HepG2 (cell line): ENCODE results near the gene JPT2. TPM values are rescaled to one million over a fixed set of nuclear protein-coding genes. Genes with fewer than 3 reads are reported as not detected.

ENCODE experiments used
- ATAC-seq: fragments of 200-7000 bp; cut with Tn5 transposase; 3 replicates; pipeline ENCODE4 v1.9.1; 2020; ENCODE audit warnings: mild to moderate bottlenecking, moderate library complexity
- BruUV-seq: library from RNA; stranded (reverse); fragments of 400-500 nt; replicated peaks from 2 replicates; lab custom pipeline; 2021; lab: Mats Ljungman, UMichigan
- CTCF ChIA-PET: fragments of 300-600 bp; formaldehyde crosslinking; extraction: SDS; loops from one replicate; lab custom pipeline; 2021; ENCODE audit warnings: low total read pairs, inconsistent platforms, low intra/inter-chr PET ratio; lab: Yijun Ruan, JAX
- POLR2A ChIA-PET: fragments of 350-600 bp; sonication (Branson Sonifier 250); formaldehyde crosslinking; loops from one replicate; lab custom pipeline; 2020; ENCODE audit warnings: antibody characterized with exemption, inconsistent platforms; lab: Yijun Ruan, JAX
- DNase-seq: peaks from one replicate; pipeline ENCODE4 v3.0.0-alpha.2; 2015; ENCODE audit warnings: low spot score
- FAIRE-seq: peaks from 3 replicates; lab custom pipeline; 2011; peaks lifted over from hg19 to GRCh38; lab: Jason Lieb, UNC
- H2AFZ ChIP-seq: one replicate; pipeline ENCODE4 v1.6.1; 2011; ENCODE audit warnings: low read length, inconsistent platforms
- H3K27ac ChIP-seq: fragments of 300-600 bp; 3 replicates; pipeline ENCODE4 v1.8.0; 2011; ENCODE audit warnings: mixed run types, mild to moderate bottlenecking, mixed read lengths, low read length, inconsistent platforms; ENCODE audit not compliant: insufficient read depth; ENCODE audit errors: extremely low read length
- H3K27me3 ChIP-seq, 2 experiments: fragments of 200-600 bp in 1 of 2; 2 replicates in 1 of 2; 3 replicates in 1 of 2; pipeline versions ENCODE4 v1.6.0 to v1.8.0; 2011; ENCODE audit warnings: low read length in 2 of 2, mild to moderate bottlenecking in 2 of 2, moderate library complexity in 2 of 2, inconsistent platforms in 1 of 2; ENCODE audit not compliant: insufficient read depth in 2 of 2, control insufficient read depth in 1 of 2
- H3K36me3 ChIP-seq, 2 experiments: fragments of 200-600 bp in 1 of 2; replicated peaks in 1 of 2; 2 replicates in 1 of 2; 3 replicates in 1 of 2; pipeline versions ENCODE4 v1.5.1 to v1.8.0; 2011; ENCODE audit warnings: low read length in 2 of 2, inconsistent platforms in 1 of 2; ENCODE audit not compliant: insufficient read depth in 2 of 2, control insufficient read depth in 1 of 2
- H3K4me1 ChIP-seq: 2 replicates; pipeline ENCODE4 v1.5.1; 2012; ENCODE audit warnings: low read length, inconsistent platforms; ENCODE audit not compliant: insufficient read depth
- H3K4me2 ChIP-seq: 2 replicates; pipeline ENCODE4 v1.6.0; 2011; ENCODE audit warnings: low read depth, low read length, inconsistent platforms
- H3K4me3 ChIP-seq, 3 experiments: fragments of 200-600 bp in 1 of 3; sonication (generic), shearing (Covaris generic) in 1 of 3; replicated peaks in 1 of 3; 2 replicates each; pipeline ENCODE4 v1.5.1; 2011 to 2016; ENCODE audit warnings: low read length in 3 of 3, inconsistent platforms in 2 of 3, low read depth in 2 of 3, mild to moderate bottlenecking in 2 of 3, control low read depth in 1 of 3, mixed read lengths in 1 of 3; ENCODE audit not compliant: insufficient read depth in 1 of 3
- H3K79me2 ChIP-seq: one replicate; pipeline ENCODE4 v1.6.1; 2011; ENCODE audit warnings: low read length, inconsistent platforms; ENCODE audit not compliant: insufficient read depth
- H3K9ac ChIP-seq: 2 replicates; pipeline ENCODE4 v1.6.0; 2011; ENCODE audit warnings: mild to moderate bottlenecking, low read depth, low read length, inconsistent platforms; ENCODE audit not compliant: insufficient read depth
- H3K9me3 ChIP-seq: 2 replicates; pipeline ENCODE4 v1.5.1; 2012; ENCODE audit warnings: mild to moderate bottlenecking, low read length
- H4K20me1 ChIP-seq: 2 replicates; pipeline ENCODE4 v1.6.0; 2011; ENCODE audit warnings: inconsistent platforms, mild to moderate bottlenecking, low read length, moderate library complexity; ENCODE audit not compliant: insufficient read depth
- ATF1 ChIP-seq: IDR thresholded peaks from 2 replicates; pipeline ENCODE4 v1.6.1; 2016; ENCODE audit warnings: mild to moderate bottlenecking, control low read depth
- CBFB ChIP-seq: sonication (generic); formaldehyde crosslinking; IDR thresholded peaks from 2 replicates; pipeline ENCODE4 v1.4.0; 2020; ENCODE audit warnings: missing genetic modification reagents
- MEIS1 ChIP-seq: sonication (generic); formaldehyde crosslinking; IDR thresholded peaks from 2 replicates; pipeline ENCODE4 v1.9.0; 2021; ENCODE audit warnings: mild to moderate bottlenecking, missing genetic modification reagents, moderate library complexity, borderline replicate concordance
- MIER2 ChIP-seq: IDR thresholded peaks from 2 replicates; pipeline ENCODE4 v1.6.1; 2016; ENCODE audit warnings: missing biosample characterization, missing genetic modification reagents
- MIXL1 ChIP-seq: IDR thresholded peaks from 2 replicates; pipeline ENCODE4 v1.6.1; 2016
- NR2F1 ChIP-seq, 2 experiments: fragments of 450-650 bp in 1 of 2; formaldehyde crosslinking in 1 of 2; IDR thresholded peaks; 2 replicates each; pipeline versions ENCODE4 v1.5.0 to v1.6.1; 2016 to 2020; ENCODE audit warnings: mild to moderate bottlenecking in 1 of 2, missing compliant biosample characterization in 1 of 2, missing genetic modification reagents in 1 of 2, moderate library complexity in 1 of 2
- PPARG ChIP-seq: conservative IDR thresholded peaks from 2 replicates; pipeline ENCODE4 v1.6.1; 2016; ENCODE audit warnings: missing biosample characterization, missing genetic modification reagents
- PRMT3 ChIP-seq: sonication (generic); formaldehyde crosslinking; IDR thresholded peaks from 2 replicates; pipeline ENCODE4 v1.8.1; 2022; ENCODE audit warnings: low read depth, mild to moderate bottlenecking, moderate library complexity, missing genetic modification reagents, borderline replicate concordance
- STAT5B ChIP-seq: sonication (generic); formaldehyde crosslinking; IDR thresholded peaks from 2 replicates; pipeline ENCODE4 v1.4.0; 2020; ENCODE audit warnings: missing genetic modification reagents
- TEAD3 ChIP-seq: optimal IDR thresholded peaks from 2 replicates; pipeline ENCODE3; 2016; ENCODE audit warnings: borderline replicate concordance
- ZNF138 ChIP-seq: sonication (generic); formaldehyde crosslinking; IDR thresholded peaks from 2 replicates; pipeline ENCODE4 v1.5.0; 2020; ENCODE audit warnings: mild to moderate bottlenecking, low read depth, missing genetic modification reagents
- ZSCAN29 ChIP-seq: sonication (generic); formaldehyde crosslinking; conservative IDR thresholded peaks from 2 replicates; pipeline ENCODE4 v1.4.0; 2020; ENCODE audit warnings: mild to moderate bottlenecking, missing genetic modification reagents
- WGBS: methylation state at CpG from one replicate; pipeline ENCODE4 v1.1.6; 2017; ENCODE audit warnings: low lambda C conversion rate; 5-methylcytosine and 5-hydroxymethylcytosine counted together
- in situ Hi-C: cut with HindIII; loops from 2 replicates; pipeline ENCODE4 v1.10.0; 2017; ENCODE audit warnings: low pct_unique_long_range_greater_than_20kb; ENCODE audit not compliant: extremely low pct_ligation_motif_present
- intact Hi-C: fragments of 100-400 bp; cut with micrococcal nuclease; formaldehyde crosslinking; loops from one replicate; pipeline ENCODE4 v1.10.0; 2022; ENCODE audit not compliant: unreplicated experiment
- polyA plus RNA-seq, 8 experiments: library from polyadenylated mRNA; depleted of rRNA in 3 of 8; stranded (reverse) in 7 of 8; unstranded in 1 of 8; fragments of >200 nt; fragmentation: Illumina TruSeq in 4 of 8; extraction: Trizol in 4 of 8; gene quantifications; 2 replicates each; pipeline versions ENCODE4 v1.2.1 to v1.2.3, GENCODE V29; 2011 to 2016; ENCODE audit warnings: low read depth in 4 of 8, missing spikeins in 1 of 8, mixed read lengths in 1 of 8; ENCODE audit not compliant: insufficient read depth in 1 of 8
- total RNA-seq, 5 experiments: library from RNA; depleted of rRNA; stranded (reverse); fragments of >200 nt; fragmentation: Illumina TruSeq; extraction: Trizol; gene quantifications; 2 replicates each; pipeline ENCODE4 v1.2.3, GENCODE V29; 2016; ENCODE audit warnings: low read depth in 1 of 5
- TF ChIP-seq, protein P1 (sequence below): sonication (generic); formaldehyde crosslinking; IDR thresholded peaks from 2 replicates; pipeline ENCODE4 v1.5.0; 2020; ENCODE audit warnings: missing genetic modification reagents, mild to moderate bottlenecking, borderline replicate concordance
- TF ChIP-seq, protein P2 (sequence below): sonication (generic); formaldehyde crosslinking; IDR thresholded peaks from 2 replicates; pipeline ENCODE4; 2020; ENCODE audit warnings: missing genetic modification reagents, mild to moderate bottlenecking, borderline replicate concordance
- TF ChIP-seq, protein P3 (sequence below): sonication (generic); formaldehyde crosslinking; IDR thresholded peaks from 2 replicates; pipeline ENCODE4 v1.8.1; 2023; ENCODE audit warnings: missing genetic modification reagents, mild to moderate bottlenecking, borderline replicate concordance
- TF ChIP-seq, protein P4 (sequence below): sonication (generic); formaldehyde crosslinking; IDR thresholded peaks from 2 replicates; pipeline ENCODE4 v1.5.1; 2020; ENCODE audit warnings: mild to moderate bottlenecking, moderate library complexity, missing genetic modification reagents
- TF ChIP-seq, protein P5 (sequence below): sonication (generic); formaldehyde crosslinking; IDR thresholded peaks from 2 replicates; pipeline ENCODE4 v1.4.0; 2020; ENCODE audit warnings: mild to moderate bottlenecking, missing genetic modification reagents

The JPT2 gene
- total and polyA plus RNA-seq, 2 of the 13 experiments (the other 11 are each of a cell fraction or from before 2014, with no cell fraction given) = 53.5 to 89.4 TPM

DNA sequence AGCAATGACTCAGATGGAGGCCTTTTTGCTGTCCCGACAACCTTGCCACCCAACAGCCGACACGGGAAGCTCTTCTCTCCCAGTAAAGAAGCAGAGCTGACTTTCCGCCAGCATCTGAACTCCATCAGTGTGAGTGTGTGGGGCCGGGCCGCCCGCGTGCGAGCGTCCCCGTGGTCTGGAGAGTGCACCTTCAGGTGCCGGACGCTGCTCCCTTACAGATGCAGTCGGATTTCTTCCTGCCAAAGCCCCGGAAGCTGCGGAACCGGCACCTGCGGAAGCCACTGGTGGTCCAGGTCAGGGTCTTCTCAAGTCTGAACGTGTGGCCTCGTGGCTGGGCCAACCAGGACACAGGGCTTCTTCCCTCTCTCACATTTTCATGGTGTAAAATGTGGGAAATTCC is 15.5 kb upstream of the JPT2 start:
- ChIA-PET POLR2A (no interaction called here), CTCF (no interaction called here)
- no peaks in the 10 kb centered on the region for H3K79me2 ChIP-seq
- no peak overlapping the region for H3K4me3 ChIP-seq
- no peaks in the 10 kb centered on the region for H4K20me1 ChIP-seq
- H3K27ac ChIP-seq = no peak overlapping the region
- H2AFZ ChIP-seq = no peak overlapping the region
- H3K36me3 ChIP-seq = peaks cover 23 to 72% of the 10 kb centered on the region in 2 experiments
- intact Hi-C loops (no loop called here), in situ Hi-C loops (no loop called here)
- BruUV-seq = no TSS peak
- DNase-seq (no peak), ATAC-seq (no peak), FAIRE-seq (no peak)
- H3K9me3 ChIP-seq = no peaks in the 10 kb centered on the region
- no peak overlapping the region for H3K4me2 ChIP-seq
- 98% methylated on average over 14 of the region's 20 CpGs for WGBS
- no peaks in the 10 kb centered on the region for H3K27me3 ChIP-seq
- no peak overlapping the region for H3K9ac ChIP-seq
- H3K4me1 ChIP-seq = no peaks in the 10 kb centered on the region
- TF ChIP-seq PRMT3 (CRISPR knock-in tag) (no peak), PPARG (no peak), ZNF138 (CRISPR knock-in tag) (no peak), MIXL1 (CRISPR knock-in tag) (no peak), MEIS1 (CRISPR knock-in tag) (no peak), NR2F1 (CRISPR knock-in tag; IDR thresholded peaks at IDR 0.05) (no peak), ZSCAN29 (CRISPR knock-in tag) (no peak), TEAD3 (CRISPR knock-in tag) (no peak), ATF1 (CRISPR knock-in tag) (no peak), CBFB (CRISPR knock-in tag) (no peak), MIER2 (CRISPR knock-in tag) (no peak), STAT5B (CRISPR knock-in tag) (no peak)
- TF ChIP-seq, protein P1, sequence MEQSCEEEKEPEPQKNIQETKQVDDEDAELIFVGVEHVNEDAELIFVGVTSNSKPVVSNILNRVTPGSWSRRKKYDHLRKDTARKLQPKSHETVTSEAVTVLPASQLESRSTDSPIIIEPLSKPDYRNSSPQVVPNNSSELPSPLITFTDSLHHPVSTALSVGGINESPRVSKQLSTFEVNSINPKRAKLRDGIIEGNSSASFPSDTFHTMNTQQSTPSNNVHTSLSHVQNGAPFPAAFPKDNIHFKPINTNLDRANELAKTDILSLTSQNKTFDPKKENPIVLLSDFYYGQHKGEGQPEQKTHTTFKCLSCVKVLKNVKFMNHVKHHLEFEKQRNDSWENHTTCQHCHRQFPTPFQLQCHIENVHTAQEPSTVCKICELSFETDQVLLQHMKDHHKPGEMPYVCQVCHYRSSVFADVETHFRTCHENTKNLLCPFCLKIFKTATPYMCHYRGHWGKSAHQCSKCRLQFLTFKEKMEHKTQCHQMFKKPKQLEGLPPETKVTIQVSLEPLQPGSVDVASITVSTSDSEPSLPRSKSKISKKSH (CRISPR knock-in tag) = no peak
- TF ChIP-seq, protein P2, sequence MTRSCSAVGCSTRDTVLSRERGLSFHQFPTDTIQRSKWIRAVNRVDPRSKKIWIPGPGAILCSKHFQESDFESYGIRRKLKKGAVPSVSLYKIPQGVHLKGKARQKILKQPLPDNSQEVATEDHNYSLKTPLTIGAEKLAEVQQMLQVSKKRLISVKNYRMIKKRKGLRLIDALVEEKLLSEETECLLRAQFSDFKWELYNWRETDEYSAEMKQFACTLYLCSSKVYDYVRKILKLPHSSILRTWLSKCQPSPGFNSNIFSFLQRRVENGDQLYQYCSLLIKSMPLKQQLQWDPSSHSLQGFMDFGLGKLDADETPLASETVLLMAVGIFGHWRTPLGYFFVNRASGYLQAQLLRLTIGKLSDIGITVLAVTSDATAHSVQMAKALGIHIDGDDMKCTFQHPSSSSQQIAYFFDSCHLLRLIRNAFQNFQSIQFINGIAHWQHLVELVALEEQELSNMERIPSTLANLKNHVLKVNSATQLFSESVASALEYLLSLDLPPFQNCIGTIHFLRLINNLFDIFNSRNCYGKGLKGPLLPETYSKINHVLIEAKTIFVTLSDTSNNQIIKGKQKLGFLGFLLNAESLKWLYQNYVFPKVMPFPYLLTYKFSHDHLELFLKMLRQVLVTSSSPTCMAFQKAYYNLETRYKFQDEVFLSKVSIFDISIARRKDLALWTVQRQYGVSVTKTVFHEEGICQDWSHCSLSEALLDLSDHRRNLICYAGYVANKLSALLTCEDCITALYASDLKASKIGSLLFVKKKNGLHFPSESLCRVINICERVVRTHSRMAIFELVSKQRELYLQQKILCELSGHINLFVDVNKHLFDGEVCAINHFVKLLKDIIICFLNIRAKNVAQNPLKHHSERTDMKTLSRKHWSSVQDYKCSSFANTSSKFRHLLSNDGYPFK = no peak
- TF ChIP-seq, protein P3, sequence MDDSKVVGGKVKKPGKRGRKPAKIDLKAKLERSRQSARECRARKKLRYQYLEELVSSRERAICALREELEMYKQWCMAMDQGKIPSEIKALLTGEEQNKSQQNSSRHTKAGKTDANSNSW (CRISPR knock-in tag) = no peak
- TF ChIP-seq, protein P4, sequence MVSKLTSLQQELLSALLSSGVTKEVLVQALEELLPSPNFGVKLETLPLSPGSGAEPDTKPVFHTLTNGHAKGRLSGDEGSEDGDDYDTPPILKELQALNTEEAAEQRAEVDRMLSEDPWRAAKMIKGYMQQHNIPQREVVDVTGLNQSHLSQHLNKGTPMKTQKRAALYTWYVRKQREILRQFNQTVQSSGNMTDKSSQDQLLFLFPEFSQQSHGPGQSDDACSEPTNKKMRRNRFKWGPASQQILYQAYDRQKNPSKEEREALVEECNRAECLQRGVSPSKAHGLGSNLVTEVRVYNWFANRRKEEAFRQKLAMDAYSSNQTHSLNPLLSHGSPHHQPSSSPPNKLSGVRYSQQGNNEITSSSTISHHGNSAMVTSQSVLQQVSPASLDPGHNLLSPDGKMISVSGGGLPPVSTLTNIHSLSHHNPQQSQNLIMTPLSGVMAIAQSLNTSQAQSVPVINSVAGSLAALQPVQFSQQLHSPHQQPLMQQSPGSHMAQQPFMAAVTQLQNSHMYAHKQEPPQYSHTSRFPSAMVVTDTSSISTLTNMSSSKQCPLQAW (CRISPR knock-in tag) = no peak
- TF ChIP-seq, protein P5, sequence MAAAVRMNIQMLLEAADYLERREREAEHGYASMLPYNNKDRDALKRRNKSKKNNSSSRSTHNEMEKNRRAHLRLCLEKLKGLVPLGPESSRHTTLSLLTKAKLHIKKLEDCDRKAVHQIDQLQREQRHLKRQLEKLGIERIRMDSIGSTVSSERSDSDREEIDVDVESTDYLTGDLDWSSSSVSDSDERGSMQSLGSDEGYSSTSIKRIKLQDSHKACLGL = no peak
